Kasumi-1 (cell line): ENCODE measurements around the gene NUDT8.
A peak's percentile ranks its signal among the peaks of the same experiment; 100 is the strongest.

Source experiments
- DNase-seq, 2 experiments: peaks; one replicate each; lab custom pipeline; 2025; lab: John Stamatoyannopoulos, UW

Gene NUDT8

GRCh38 chr11:67629386-67630227, at the start of gene NUDT8:
TSS of gene NUDT8 (minus strand) at chr11:67629937. CDS start at chr11:67629911, 26 bp downstream.
- DNase-seq: peak; percentile 73 to 82

- no peak for DNase-seq
Observed at GRCh38 chr11:67675058-67675747, 45.5 kb upstream of the NUDT8 start.

- DNase-seq: no peak
Observed at GRCh38 chr11:67674442-67674871, 44.7 kb upstream of the NUDT8 start, which contains the start of gene ALDH3B2. TSS of gene ALDH3B2 (minus strand) at chr11:67674623. CDS start at chr11:67666935, 7,688 bp downstream.

- no peak for DNase-seq
Observed at GRCh38 chr11:67673902-67674301, 44.2 kb upstream of the NUDT8 start.

- DNase-seq: no peak
Observed at GRCh38 chr11:67673358-67673757, 43.6 kb upstream of the NUDT8 start.

GRCh38 chr11:67671211-67671520, 41.4 kb upstream of the NUDT8 start:
- DNase-seq: no peak

GRCh38 chr11:67670316-67671210, 40.8 kb upstream of the NUDT8 start:
- DNase-seq: no peak

GRCh38 chr11:67668192-67668551, 38.4 kb upstream of the NUDT8 start:
- no peak for DNase-seq

- DNase-seq: no peak
Observed at GRCh38 chr11:67667490-67668191, 37.9 kb upstream of the NUDT8 start.

- no peak for DNase-seq
Observed at GRCh38 chr11:67666676-67667489, 37.1 kb upstream of the NUDT8 start.

- no peak for DNase-seq
Observed at GRCh38 chr11:67666303-67666645, 36.5 kb upstream of the NUDT8 start.

GRCh38 chr11:67665541-67666302, 36.0 kb upstream of the NUDT8 start:
- no peak for DNase-seq

GRCh38 chr11:67664696-67665540, 35.2 kb upstream of the NUDT8 start:
- DNase-seq: no peak

- DNase-seq: no peak
Observed at GRCh38 chr11:67664213-67664585, 34.5 kb upstream of the NUDT8 start.

GRCh38 chr11:67663532-67664212, 33.9 kb upstream of the NUDT8 start:
- DNase-seq: no peak

- DNase-seq: no peak
Observed at GRCh38 chr11:67662835-67663531, 33.2 kb upstream of the NUDT8 start.

GRCh38 chr11:67662142-67662834, 32.6 kb upstream of the NUDT8 start:
- DNase-seq: no peak
